NCI-H2227 (cell line): ENCODE data around the gene LRRC3B.
"Not testable (repeated sequence)": the region's sequence is repeated elsewhere in the genome, so short reads cannot be mapped to it uniquely, and the experiment has no call there.

Experiments used
- DNase-seq: peaks from one replicate; lab custom pipeline; 2025; ENCODE audit not compliant: unreplicated experiment; lab: John Stamatoyannopoulos, UW

Gene LRRC3B, protein sequence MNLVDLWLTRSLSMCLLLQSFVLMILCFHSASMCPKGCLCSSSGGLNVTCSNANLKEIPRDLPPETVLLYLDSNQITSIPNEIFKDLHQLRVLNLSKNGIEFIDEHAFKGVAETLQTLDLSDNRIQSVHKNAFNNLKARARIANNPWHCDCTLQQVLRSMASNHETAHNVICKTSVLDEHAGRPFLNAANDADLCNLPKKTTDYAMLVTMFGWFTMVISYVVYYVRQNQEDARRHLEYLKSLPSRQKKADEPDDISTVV

DNA sequence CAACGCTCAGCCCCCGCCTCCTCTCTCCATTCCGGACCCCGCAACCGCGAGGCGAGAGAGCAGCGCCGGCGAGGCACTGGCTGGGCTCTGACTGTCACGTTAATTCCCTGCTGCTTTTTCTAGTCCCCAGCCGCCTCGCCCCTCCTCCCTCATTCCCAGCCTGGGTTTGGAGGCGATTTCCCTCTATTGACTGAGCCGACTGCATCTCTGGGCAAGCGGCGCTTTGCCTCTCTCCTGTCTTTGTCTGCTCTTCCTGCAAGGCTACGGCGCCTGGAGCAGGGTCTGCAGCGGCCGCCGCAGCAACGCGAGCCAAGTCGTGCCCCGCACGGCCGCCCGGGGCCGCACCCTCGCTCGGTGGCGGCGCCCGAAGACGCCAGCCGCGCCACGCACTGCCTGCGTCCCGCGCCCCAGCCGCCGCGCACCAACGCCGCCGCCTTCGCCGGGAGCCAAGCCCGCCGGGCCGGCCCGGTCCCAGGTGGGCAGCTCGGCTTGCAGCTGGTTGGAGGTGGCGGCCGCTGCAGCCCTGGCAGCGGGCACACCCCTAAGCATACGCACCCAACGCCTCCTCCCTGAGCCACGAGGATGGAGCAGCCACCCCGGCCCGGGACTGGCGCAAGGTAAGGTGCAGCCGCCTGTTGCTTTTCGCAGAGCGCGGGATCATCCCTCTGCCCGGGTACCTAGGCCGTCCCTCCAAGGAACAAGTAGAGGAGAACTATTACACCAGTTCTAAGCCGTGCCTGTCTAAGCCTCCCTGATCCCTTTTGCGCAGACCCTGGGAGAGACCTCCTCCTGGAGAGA is at the start of gene LRRC3B:
LRRC3B (plus strand) TSS at position 152 of the 798 bp plus-strand sequence. CDS start 86,901 bp downstream, outside the sequence.
- DNase-seq, result no peak

DNA sequence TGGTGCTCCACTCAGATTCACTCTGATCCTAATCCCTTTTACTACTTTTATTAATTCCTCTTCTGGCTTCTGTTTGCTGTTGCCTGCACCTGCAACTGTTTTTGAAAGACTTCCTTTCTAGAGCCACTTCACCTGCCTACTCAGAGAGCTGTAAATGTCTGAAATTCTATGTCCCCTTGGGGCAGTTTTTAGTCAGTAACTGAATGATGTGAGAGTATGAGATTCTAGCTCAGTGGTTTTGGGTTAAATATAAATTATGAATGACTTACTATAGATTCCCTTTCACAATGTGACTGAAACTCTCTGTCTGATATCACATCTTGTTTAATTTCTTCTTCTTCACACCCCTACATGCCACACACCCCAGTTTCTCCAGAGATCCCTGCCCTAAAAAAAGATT is 47.8 kb upstream of the LRRC3B start:
- DNase-seq, result no peak

DNA sequence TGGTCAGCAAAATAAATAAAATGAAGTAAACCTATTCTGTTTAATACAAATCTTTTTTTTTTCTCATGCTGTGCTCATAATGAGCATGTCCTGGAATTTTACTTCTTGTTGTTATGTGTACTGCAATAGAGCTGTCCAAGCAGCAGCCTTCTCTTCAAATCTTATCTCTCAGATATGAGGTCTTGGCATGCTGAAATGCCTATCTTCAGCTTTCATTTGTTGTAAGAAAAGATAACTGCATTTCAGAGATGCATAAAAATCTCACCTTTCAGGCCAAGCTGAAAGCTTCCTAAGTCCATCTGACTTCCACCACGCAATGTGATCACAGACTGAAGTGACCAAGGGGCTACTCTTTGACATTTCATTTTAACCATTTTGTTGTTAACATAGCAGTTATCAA is 43.5 kb upstream of the LRRC3B start:
- no peak for DNase-seq

DNA sequence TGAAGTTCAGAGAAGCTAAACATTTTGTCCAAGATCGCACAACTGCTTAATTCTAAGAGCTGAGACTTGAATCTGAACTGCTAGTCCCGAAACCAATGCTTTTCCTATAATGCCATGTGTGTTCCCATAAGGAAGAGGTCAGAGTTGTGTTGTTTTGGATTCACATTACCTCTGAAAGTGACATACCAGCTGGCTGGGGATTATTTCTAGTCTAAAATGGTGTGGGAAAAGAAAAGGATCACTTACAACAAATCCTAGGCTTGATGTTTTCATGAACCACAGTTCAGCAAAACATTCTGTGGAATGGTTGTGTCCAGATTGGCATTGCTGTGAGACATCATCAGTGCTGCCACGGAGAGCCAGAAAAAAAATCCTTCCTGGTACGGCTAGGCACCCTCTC is 35.0 kb upstream of the LRRC3B start:
- no peak for DNase-seq

DNA sequence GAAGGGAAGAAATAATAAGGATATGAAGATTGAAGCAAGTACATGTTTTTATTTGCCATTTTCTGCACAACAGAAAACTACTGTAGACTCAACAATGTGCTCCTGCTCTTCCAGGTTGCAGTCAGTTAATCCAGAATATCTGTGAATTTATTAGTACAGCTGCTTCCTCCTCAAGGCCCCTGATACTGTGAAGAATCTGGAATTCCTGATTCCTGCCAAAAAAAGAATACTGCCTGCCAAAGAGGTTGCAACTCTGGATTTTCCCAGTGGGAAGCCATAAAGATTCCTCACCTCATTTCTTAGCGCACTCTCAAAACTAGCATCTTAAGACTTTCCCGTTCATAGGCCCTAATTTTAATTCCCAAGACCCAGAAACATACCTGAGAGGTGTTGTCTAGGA is 33.6 kb upstream of the LRRC3B start:
- DNase-seq, result no peak

DNA sequence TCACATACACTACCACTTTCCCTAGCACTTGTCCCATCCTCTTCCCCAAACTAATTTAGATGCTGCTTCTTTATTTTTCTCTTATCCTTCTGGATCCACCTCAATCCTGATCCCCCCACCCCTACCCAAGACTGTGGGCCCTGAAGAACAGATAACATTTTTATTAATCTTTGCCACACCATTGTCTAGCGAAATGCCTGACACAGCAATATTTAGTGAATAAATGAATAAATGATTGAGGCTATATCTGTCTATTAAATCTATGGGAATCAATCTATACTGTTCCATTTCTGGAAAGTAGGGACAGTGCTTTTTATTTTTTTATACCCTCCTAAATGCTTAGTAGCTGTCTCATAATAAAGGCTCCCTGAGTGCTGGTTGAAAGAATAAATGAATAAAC is 32.9 kb upstream of the LRRC3B start:
- DNase-seq, result no peak

DNA sequence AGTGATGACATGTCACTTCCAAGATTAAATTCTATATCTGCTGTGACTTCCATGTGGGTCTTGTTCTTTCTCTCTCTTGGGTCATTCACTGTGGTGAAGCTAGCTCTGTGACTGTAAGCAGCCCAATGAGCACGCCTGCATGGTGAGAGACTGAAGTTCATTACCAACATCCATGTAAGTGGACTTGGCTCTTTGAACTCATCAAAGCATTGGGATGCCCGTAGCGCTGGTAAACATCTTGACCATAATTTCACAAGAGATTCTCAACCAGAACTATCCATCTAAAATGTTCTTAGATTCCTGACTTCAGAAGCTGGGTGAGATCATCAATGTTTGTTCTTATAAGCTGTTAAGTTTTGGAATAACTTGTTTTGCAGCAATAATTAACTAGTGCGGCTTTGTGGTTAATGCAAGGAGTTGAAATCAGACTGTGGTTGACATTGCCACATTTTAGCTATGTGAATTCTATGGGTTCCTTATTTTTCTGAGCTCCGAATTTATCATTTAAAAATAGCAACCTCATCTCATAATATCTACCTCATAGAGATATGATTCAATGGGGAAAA is 31.6 kb upstream of the LRRC3B start:
- no peak for DNase-seq

DNA sequence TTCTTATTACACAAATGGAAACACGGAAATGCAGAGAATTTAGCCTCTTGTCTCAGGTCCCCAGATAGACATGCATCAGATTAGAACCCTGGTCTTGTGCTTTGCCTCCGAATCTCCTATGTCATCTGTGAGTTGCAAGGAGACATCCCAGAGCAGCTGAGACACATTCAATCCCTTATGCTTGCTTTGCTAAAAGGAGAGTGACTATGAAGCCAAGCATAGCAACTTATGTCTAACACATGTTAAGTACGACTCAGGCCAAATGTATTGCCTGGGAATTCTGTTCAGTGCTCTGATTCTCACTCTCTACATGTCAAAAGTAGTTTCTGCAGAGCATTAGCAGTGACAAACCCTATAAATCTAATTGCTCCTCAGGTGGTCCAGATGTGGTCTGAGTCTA is 30.6 kb upstream of the LRRC3B start:
- DNase-seq, result no peak

DNA sequence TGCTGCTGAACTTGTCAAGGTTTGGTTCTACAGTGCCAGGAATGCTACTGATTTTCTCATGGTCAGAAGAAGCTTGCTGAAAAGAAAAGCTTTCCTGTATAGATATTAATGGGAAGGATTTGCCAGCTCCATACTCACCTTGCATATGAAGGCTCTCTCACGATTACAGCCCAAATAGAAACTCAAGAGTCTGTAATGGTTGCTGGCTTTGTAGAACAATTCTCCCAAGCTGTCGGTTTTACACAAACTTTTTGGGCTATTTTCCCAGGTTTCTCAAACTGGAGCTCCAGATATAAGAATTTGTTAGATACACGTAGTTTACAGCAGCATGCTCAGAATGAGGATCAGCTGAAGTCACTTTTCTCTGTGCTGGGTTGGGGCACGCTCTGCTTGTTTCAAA is 30.1 kb upstream of the LRRC3B start:
- no peak for DNase-seq

DNA sequence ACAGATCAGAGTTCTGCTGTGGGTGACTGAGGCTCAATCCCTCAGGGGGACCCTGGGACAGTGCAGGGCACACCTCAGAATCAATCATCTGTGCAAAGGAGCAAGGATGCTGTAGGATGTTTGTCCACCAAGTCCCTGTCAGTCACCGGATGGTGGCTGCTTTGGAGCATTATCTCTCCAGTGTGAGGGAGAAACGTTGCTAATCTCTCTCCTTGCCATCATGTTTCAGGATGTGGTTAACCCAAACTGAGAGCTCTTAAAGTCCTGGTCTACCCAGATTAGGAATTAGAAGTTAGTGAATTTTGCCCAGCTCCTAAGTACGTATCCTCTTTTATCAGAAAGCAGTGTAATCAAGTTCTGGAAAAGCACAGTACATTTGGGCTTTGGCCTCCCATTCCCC is 26.2 kb upstream of the LRRC3B start:
- no peak for DNase-seq

DNA sequence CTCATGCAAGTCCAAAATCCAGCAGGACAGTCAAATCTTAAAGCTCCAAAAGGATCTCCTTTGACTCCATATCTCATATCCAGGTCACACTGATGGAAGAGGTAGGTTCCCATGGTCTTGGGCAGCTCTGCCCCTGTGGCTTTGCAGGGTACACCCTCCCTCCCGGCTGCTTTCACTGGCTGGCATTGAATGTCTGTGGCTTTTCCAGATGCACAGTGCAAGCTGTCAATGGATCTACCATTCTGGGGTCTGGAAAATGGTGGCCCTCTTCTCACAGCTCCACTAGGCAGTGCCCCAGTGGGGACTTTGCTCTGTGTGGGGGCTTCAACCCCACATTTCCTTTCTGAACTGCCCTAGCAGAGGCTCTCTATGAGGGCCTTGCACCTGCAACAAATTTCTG is 19.3 kb upstream of the LRRC3B start:
- DNase-seq, result not testable (repeated sequence)

DNA sequence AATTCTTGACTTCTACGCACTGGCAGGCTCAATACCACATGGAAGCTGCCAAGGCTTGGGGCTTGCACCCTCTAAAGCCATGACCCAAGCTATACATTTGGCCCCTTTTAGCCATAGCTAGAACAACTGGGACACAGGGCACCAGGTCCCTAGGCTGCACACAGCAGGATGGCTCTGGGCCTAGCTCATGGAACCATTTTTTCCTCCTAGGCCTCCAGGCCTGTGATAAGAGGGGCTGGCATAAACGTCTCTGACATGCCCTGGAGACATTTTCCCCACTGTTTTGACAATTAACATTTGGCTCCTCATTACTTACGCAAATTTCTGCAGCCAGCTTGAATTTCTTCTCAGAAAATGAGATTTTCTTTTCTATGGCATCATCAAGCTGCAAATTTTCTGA is 18.8 kb upstream of the LRRC3B start:
- DNase-seq, result not testable (repeated sequence)

DNA sequence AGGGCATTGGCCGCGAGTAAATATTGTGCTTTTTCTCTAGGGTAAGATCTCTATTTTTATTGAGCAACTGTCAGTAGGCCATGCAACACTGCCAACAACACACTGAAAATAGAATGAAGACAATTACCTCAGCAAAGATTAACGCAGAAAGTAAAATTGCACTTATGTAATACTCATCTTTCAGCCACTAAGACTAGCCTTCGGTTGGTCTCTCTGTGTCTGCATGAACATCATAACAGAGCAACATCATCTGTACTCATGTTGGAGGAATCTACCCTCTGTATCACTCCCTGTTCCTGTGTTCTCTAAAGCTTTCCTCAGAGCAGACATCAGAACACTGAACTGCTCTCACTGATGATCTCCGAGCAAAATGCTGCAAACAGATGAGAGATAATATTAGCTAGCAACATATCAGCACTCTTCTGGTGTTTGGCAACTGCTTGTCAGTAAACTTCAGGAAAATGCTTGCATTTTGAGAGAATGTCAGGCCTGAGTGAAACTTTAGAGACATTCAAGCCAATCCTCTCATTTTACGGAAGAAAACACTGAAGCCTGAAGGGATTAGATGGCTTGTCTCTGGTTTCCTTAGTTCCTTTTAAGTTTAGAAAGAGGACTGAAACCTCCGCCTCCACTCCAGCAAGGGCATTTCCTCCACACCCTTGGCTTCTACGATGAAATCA is 8.4 kb upstream of the LRRC3B start:
- no peak for DNase-seq

DNA sequence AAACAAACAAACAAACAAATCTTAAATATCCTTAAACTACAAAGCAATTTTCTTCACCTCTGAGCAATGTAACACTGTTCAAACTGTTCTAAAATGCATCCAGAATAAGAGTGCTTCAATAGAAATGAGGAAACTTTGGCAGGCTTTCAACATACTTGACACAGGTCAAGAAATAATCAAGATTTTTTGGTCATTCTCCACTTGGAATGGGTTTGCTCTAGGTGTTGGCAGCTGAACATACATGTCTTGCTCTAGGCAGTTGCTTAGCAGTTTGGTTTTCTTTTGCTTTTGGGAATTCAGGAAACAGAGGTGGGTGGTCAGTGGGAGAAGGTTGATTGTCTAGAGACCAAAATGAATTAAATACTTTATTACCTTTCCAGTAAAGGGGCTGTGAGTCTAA is 1.4 kb upstream of the LRRC3B start:
- no peak for DNase-seq

DNA sequence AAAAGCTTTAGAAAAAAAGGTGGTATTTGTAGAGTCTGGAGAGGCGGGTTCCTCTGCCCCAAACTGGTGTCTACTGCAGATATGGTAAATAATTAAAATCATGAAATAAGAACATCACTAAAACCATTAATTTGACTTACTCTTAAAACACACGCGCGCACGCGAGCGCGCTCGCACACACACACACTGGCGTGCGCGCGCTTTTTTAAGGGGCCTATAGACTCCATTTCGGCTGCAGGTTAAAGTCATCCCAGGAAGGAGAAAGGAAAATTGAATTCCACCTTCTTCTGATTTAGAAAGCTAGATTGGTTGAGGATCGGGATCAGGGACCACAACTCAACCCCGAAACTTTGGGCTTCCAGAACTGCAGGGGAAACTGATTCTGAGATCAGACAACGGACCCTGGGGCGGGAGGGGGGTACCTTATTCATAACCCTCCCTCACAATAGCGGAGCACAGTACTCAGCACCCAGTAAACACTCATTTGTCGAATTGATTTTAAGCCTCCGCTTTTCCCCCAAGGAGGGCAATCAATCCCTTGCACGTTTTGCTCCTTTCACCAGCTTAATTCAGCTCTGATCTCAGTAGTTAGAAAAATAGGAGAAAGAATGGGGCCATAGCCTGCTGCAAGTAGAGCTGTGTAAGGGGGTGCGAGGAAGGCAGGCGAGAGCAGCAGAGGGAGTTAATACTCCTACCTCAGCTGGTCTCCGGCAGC is 509 bp upstream of the LRRC3B start:
- DNase-seq, result no peak

DNA sequence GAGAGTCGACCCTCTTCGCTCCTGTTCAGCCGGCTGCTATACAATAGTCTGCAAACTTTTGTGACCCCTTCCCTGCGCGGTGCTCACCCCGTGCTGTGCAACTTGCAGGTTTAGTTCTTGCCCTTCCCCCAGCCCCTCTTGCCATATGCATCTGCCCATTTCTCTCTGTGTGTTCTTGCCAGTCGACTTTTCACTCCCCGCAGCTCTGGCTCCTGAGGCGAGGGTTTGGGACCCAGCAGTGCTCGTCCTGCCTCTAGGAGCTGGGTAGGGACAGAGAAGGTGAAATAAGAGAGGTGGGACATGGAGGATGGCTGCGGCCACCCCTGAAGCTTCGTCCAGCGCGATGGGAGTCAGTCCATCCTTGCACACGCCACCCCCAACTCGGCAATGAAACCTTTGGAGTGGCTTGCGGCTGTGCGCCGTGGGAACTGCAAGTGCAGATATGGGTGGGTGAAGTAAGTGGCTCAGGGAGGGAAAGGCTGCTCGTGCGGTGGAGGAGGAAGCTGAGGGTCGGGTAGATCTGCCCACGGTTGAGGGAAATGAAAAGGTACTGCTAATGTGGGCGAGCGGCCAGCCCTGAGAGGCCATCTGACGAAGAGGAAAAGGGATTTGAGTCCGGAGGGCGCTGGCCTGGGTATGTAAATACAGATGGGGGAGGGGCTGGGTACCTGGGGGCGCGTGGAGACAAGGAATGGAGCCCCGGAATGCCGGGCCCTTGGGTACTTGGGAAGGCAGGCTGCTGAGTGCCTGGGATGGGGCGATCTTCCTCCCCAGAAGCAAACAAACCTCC is 1.0 kb downstream of the LRRC3B start:
- DNase-seq, result no peak

DNA sequence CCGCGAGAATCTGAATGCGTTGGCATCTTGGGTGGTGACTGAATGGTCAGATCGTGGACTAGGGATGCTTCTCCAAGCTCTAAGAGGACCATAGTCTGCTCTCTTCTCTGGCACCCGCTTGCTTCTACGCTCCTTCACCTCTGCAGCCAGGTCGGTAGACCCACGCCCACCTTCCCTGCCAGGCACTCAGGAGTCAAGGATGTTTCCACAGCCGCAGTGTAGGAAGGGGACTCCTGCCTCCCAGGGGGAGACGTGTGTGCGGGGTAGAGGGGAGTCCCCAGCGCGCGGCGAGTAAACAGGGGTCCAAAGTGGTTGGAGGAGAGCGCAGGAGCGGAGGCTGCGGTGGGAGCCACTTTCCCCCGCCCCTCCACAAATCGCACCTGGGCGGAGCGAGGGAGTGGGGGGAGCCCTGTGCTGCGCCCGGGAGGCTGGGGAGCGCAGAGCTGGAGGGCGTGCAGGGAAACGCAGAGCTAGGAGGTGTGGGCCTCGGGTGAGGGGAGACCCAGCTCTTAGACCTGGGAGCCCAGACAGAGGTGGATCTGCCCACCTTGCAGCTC is 1.7 kb downstream of the LRRC3B start:
- no peak for DNase-seq

DNA sequence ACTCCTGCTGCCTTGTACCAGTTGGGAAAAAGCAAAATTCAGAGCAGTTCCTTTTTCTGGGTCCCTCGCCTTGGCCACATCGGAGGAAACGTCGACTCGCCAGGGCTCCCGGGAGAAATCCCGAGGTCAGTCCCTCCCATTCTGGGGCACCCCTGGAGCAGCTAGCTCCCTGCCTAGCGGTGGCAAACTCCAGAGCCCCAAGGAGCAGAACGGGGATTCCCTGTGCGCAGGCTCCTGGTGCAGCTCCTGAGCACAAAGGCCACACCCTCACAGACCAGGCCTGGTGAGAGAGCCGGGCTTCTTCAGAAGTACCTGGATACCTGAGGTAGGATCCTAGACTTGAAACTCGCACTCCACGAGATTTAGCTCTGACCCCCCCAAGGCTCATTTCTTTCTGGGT is 2.6 kb downstream of the LRRC3B start:
- no peak for DNase-seq

DNA sequence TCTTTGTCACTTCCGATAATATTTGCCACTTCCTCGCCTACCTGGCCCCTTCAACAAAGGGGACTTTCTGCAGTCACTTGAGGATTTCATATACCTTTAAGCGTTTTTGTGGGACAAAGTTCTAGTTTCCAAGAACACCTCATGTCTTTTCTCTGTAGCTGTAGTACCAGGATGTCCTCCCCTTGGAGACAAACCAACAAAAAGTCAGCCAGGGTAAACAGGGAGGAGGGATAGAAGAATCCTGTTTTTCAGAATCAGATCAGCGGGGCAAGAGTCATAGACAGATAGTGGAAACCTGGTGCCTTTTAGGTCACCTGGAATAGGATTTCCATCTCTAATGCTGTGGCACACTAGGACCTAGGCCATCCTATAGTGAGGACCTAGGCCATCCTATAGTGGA is 4.5 kb downstream of the LRRC3B start:
- DNase-seq, result no peak

DNA sequence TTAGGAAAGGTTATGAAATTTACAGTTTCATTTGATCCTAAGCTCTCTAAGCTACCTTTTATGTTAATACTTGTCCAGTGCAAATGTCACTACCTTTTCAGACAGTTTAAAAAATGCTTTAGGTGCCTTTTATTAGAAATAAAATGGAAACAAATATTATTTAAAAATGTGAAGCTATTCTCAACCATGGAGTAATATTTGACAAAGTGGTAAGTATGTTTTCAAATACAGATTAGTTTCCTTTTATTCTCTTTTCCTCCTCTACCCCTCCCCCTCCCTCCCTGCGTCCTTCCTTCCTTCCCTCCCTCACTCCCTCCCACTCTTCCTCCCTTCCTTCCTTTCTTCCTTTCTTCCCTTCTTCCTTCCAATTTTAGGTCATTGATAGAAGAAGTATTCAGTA is 6.3 kb downstream of the LRRC3B start:
- DNase-seq, result no peak
